Skeletal muscle tissue (tissue), 4 donors: ENCODE data around the gene HHLA2. TPM values are rescaled to one million over a fixed set of nuclear protein-coding genes. Genes with fewer than 3 reads are reported as not detected.

ENCODE experiments used
- H3K27ac ChIP-seq: one replicate; pipeline ENCODE4 v1.7.0; 2013; ENCODE audit warnings: mild to moderate bottlenecking, low read depth, low read length, inconsistent platforms
- H3K27me3 ChIP-seq, 3 donors: one replicate each; pipeline ENCODE4 v1.7.0; 2013; ENCODE audit warnings: low read length in 3 of 3; ENCODE audit not compliant: control insufficient read depth in 3 of 3, insufficient read depth in 3 of 3
- H3K36me3 ChIP-seq, 3 donors: one replicate each; pipeline ENCODE4 v1.7.0; 2013; ENCODE audit warnings: low read length in 3 of 3; ENCODE audit not compliant: control insufficient read depth in 3 of 3, insufficient read depth in 3 of 3
- H3K4me1 ChIP-seq, 3 donors: one replicate each; pipeline ENCODE4 v1.7.0; 2013; ENCODE audit warnings: low read length in 3 of 3, mild to moderate bottlenecking in 3 of 3; ENCODE audit not compliant: control insufficient read depth in 3 of 3, insufficient read depth in 3 of 3
- H3K4me3 ChIP-seq, 3 donors: one replicate each; pipeline ENCODE4 v1.7.0; 2013; ENCODE audit warnings: low read length in 3 of 3
- H3K9ac ChIP-seq, 3 donors: one replicate each; pipeline ENCODE4 v1.7.0; 2013; ENCODE audit warnings: low read length in 3 of 3, mild to moderate bottlenecking in 3 of 3, moderate library complexity in 2 of 3, low read depth in 1 of 3
- H3K9me3 ChIP-seq, 3 donors: one replicate each; pipeline ENCODE4 v1.7.0; 2013; ENCODE audit warnings: low read length in 3 of 3; ENCODE audit not compliant: control insufficient read depth in 3 of 3
- total RNA-seq: library from RNA; depleted of rRNA; stranded (reverse); fragments of >200 nt; gene quantifications from one replicate; pipeline ENCODE4 v1.2.3, GENCODE V29; 2014
- donor health status: Osteomylitis.

The HHLA2 gene
- total RNA-seq, 1 donor from 2014 or later = not detected

- Histone ChIP-seq H3K4me1 (no peaks in the 10 kb centered on the region), H3K9ac (no peak overlapping the region), H3K36me3 (no peaks in the 10 kb centered on the region), H3K9me3 (no peaks in the 10 kb centered on the region), H3K27me3 (no peaks in the 10 kb centered on the region), H3K4me3 (no peak overlapping the region), H3K27ac (no peak overlapping the region)
These were observed 19.5 kb downstream of the HHLA2 start for GRCh38 chr3:108315767-108316301.

GRCh38 chr3:108319428-108320082 lies 23.2 kb downstream of the HHLA2 start:
- Histone ChIP-seq H3K9ac (no peak overlapping the region), H3K4me1 (no peaks in the 10 kb centered on the region), H3K36me3 (no peaks in the 10 kb centered on the region), H3K27ac (no peak overlapping the region), H3K4me3 (no peak overlapping the region), H3K27me3 (no peaks in the 10 kb centered on the region), H3K9me3 (no peaks in the 10 kb centered on the region)

GRCh38 chr3:108320746-108321350 lies 24.5 kb downstream of the HHLA2 start:
- H3K4me3 ChIP-seq = no peak overlapping the region
- no peaks in the 10 kb centered on the region for H3K4me1 ChIP-seq
- H3K9ac ChIP-seq = no peak overlapping the region
- no peak overlapping the region for H3K27ac ChIP-seq
- no peaks in the 10 kb centered on the region for H3K27me3 ChIP-seq
- H3K36me3 ChIP-seq = no peaks in the 10 kb centered on the region
- no peaks in the 10 kb centered on the region for H3K9me3 ChIP-seq

- no peaks in the 10 kb centered on the region for H3K4me1 ChIP-seq
- no peak overlapping the region for H3K4me3 ChIP-seq
- H3K9ac ChIP-seq = no peak overlapping the region
- no peaks in the 10 kb centered on the region for H3K27me3 ChIP-seq
- no peaks in the 10 kb centered on the region for H3K36me3 ChIP-seq
- no peak overlapping the region for H3K27ac ChIP-seq
- no peaks in the 10 kb centered on the region for H3K9me3 ChIP-seq
These were observed 26.0 kb downstream of the HHLA2 start for GRCh38 chr3:108322352-108322751.

- H3K4me1 ChIP-seq = peaks cover 0 to 2% (median 0%) of the 10 kb centered on the region in 3 donors
- no peak overlapping the region for H3K9ac ChIP-seq
- no peak overlapping the region for H3K27ac ChIP-seq
- no peaks in the 10 kb centered on the region for H3K36me3 ChIP-seq
- H3K4me3 ChIP-seq = no peak overlapping the region
- H3K27me3 ChIP-seq = no peaks in the 10 kb centered on the region
- H3K9me3 ChIP-seq = no peaks in the 10 kb centered on the region
These were observed 27.8 kb downstream of the HHLA2 start for GRCh38 chr3:108324177-108324576.

- H3K4me1 ChIP-seq = peaks cover 0 to 10% (median 0%) of the 10 kb centered on the region in 3 donors
- H3K9me3 ChIP-seq = no peaks in the 10 kb centered on the region
- no peaks in the 10 kb centered on the region for H3K27me3 ChIP-seq
- no peak overlapping the region for H3K9ac ChIP-seq
- H3K27ac ChIP-seq = no peak overlapping the region
- H3K4me3 ChIP-seq = no peak overlapping the region
- no peaks in the 10 kb centered on the region for H3K36me3 ChIP-seq
These were observed 30.8 kb downstream of the HHLA2 start for GRCh38 chr3:108327168-108327567.

GRCh38 chr3:108328821-108329486 lies 32.6 kb downstream of the HHLA2 start:
- no peaks in the 10 kb centered on the region for H3K9me3 ChIP-seq
- no peak overlapping the region for H3K9ac ChIP-seq
- no peaks in the 10 kb centered on the region for H3K36me3 ChIP-seq
- H3K27ac ChIP-seq = no peak overlapping the region
- no peaks in the 10 kb centered on the region for H3K27me3 ChIP-seq
- no peak overlapping the region for H3K4me3 ChIP-seq
- peaks cover 0 to 10% (median 0%) of the 10 kb centered on the region in 3 donors for H3K4me1 ChIP-seq

GRCh38 chr3:108329508-108329907 lies 33.2 kb downstream of the HHLA2 start:
- no peak overlapping the region for H3K9ac ChIP-seq
- H3K27me3 ChIP-seq = no peaks in the 10 kb centered on the region

GRCh38 chr3:108329947-108330346 lies 33.6 kb downstream of the HHLA2 start:
- Histone ChIP-seq H3K36me3 (no peaks in the 10 kb centered on the region), H3K9me3 (no peaks in the 10 kb centered on the region), H3K27me3 (no peaks in the 10 kb centered on the region), H3K9ac (no peak overlapping the region), H3K27ac (no peak overlapping the region), H3K4me1 (peaks cover 0 to 10% (median 0%) of the 10 kb centered on the region in 3 donors), H3K4me3 (no peak overlapping the region)

More at GRCh38 chr3:108329508-108329907, 33.2 kb downstream of the HHLA2 start:
- H3K9me3 ChIP-seq = no peaks in the 10 kb centered on the region
- no peak overlapping the region for H3K4me3 ChIP-seq
- no peaks in the 10 kb centered on the region for H3K36me3 ChIP-seq
- H3K27ac ChIP-seq = no peak overlapping the region
- peaks cover 0 to 10% (median 0%) of the 10 kb centered on the region in 3 donors for H3K4me1 ChIP-seq

GRCh38 chr3:108331792-108332191 lies 35.4 kb downstream of the HHLA2 start:
- Histone ChIP-seq H3K36me3 (no peaks in the 10 kb centered on the region), H3K4me1 (peaks cover 0 to 10% (median 0%) of the 10 kb centered on the region in 3 donors), H3K9me3 (no peaks in the 10 kb centered on the region), H3K9ac (no peak overlapping the region), H3K4me3 (no peak overlapping the region), H3K27me3 (no peaks in the 10 kb centered on the region), H3K27ac (no peak overlapping the region)
